GM19240 (cell line): ENCODE data around the gene CBX5.
"Not testable (repeated sequence)": the region's sequence is repeated elsewhere in the genome, so short reads cannot be mapped to it uniquely, and the experiment has no call there.

Experiments
- DNase-seq: peaks from one replicate; pipeline ENCODE4 v3.0.0; 2011; ENCODE audit warnings: low spot score; ENCODE audit not compliant: insufficient read length

Gene CBX5

DNA sequence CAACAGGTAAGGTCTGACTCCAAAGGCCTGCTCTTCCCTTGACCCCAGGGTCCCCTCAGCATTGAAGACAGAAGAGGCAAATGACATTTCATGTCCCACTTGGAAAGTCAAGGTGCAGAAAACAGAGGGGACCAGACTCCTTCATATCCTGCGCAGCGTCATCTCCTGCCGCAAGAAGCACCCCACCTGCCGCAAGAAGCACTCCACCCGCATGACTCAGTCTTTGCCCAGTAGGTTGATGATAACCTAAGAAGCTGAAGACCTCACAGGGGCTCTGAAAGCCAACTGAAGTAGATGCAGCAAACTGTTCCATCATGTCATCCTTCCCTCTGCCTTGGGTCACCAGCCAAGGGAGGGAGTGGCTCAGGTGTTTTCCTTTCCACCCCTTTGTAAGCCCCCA, 79.5 kb downstream of the CBX5 start:
- no peak for DNase-seq

- no peak for DNase-seq
Measured at GRCh38 chr12:54199917-54200316, 80.0 kb downstream of the CBX5 start.

GRCh38 chr12:54199034-54199433, 80.9 kb downstream of the CBX5 start:
- DNase-seq: no peak

DNA sequence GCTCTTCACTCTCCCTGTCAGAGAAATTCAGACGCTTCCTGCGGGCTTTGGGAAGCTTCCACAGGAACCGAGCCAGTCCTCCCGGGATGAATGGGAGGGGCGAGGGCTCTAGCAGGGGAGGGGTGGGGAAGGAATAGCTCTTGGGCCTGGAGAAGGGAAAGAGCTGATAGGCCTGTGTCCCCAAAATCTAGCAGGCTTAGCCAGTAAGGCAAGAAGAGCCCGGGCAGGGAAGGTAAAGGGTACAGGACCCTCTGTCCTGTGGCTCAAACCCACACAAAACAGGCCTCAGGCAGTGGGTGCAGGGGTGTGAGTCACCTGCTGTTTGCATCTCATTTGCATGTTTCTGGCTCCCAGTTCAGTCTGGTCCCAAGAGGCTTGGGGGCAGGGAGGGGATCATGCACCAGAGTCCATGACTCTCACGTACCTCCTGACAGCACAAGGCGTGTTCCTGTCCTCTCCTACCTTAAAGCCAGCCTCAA, 82.5 kb downstream of the CBX5 start:
- DNase-seq: no peak

DNA sequence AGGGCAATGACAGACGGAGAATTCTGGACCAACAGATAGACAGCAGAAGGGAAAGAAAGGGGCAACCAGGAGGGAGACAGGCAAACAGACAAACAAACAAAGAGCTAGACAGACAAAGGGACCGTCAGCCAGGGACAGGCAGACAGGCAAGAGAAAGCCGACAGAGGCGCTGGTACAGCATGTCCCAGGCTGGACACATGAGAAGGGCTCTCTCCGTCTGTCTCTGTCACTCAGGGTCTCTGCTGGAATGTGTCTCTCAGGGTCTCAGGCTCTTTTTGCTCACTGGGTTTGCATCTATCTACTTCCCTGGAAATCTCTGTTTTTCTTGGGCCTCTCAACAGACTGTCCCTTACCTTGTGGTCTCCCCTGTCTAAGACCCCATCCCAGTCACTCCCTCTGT, 82.9 kb downstream of the CBX5 start:
- no peak for DNase-seq

- DNase-seq: no peak
Measured at GRCh38 chr12:54196396-54196795, 83.5 kb downstream of the CBX5 start.

- no peak for DNase-seq
Measured at GRCh38 chr12:54195737-54196347, 84.1 kb downstream of the CBX5 start.

DNA sequence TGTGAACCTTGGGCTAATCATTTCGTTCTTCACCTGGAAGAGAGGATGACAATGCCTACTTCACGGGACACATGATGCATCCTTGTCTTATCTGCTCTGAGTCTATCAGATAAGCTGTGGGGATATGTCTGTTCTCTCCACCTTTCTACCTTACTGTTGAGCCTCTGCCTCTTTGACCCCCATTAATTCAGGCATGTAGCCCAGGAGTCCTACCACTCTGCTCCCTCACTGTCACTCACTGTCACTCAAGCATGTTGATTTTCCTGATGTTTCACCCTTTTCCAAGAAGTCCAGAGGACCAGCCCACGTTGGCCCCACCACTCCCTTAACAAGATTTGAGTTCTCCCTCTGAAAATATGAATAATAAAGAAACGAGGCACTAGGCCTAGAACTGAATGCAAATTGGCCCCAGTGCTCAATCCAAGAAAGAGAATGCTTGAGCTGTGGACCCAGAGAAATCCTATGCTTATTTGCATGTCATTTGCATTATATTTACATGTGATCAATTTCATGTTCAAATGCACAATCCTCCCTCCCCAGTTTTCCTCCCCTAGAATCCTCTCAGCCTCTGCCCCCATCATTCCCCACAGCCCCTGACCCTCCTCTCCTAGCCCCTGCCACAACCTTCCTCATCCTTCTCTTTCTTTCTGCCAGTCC, 84.7 kb downstream of the CBX5 start:
- no peak for DNase-seq

- DNase-seq: not testable (repeated sequence)
Measured at GRCh38 chr12:54194611-54195010, 85.3 kb downstream of the CBX5 start.

DNA sequence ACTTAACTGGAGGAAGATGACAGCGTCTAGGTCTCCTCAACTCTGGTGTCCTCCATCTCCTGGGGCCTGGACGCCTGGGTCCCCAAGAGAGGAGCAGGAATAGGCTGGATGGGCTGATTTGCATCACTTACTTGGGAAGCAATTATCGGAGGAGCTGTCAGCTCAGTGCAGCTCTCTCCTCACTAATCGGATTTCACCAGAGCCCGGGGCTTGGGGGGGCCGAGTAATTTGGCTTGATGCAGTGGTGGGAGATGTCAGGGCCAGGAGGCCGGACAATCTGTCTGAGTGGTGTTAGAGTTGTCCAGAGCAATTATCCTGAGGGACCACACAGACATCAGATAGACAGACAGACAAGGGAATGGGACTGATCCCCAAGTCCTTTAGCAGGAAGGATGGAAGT, 86.5 kb downstream of the CBX5 start:
- DNase-seq: no peak

DNA sequence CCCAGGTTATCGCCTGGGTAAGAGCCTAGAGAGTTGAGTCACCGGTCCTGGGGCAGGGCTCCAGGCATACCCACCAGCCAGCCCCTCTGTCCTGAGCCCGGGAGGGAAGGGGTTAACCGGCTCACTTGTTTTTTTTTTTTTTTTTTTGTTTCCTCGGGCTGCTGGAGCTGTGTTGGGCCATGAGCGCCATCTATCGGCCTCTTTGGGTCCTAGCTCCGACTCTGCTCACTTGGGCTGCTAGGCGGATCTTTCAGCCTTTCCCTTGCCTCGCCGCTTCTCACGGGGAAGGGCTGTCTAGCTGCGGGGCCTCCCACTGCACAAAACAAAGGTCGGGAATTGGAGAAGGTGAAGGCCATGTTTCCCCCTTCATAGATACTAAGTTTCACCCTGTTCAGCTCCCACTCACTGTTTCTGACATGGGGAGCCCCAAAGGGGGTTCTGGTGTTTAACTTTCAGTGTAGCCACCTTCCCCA, 88.3 kb downstream of the CBX5 start:
- peak; percentile 83 for DNase-seq

DNA sequence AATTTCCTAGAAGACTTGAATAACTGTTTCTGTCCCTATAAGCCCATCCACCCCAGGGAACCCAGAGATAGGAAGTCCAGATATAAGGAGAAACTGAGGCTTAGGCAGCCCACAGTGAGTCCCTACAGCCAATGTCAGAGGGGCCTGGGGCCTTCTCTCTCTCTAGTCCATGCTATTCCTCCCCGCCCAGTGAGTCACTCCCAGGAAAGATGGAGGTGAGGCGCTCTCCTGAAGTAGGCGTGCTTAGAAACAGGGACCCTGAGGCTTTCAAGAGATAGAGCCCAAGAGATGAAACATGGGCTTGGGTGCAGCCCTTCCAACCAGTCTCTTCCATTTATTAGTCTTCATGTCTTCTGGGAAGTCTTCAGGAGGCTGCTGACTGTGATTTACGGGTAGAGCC, 88.8 kb downstream of the CBX5 start:
- no peak for DNase-seq

DNA sequence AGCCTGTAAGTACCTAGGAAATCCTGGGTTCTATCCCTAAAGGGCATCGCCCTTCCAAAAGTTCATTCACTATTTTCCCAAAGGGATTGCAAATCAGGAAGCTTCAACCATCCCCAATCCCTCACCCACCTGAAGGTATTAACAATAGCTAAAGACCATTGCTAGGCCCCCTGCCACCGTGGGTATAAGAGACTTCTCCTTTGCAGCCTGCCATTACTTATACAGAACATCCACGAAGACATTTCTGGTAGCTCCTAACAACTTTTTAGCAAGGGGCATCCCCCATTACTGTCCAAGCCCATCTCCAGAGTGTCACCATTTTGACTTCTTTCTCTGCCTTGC, 90.8 kb downstream of the CBX5 start:
- no peak for DNase-seq

- no peak for DNase-seq
Measured at GRCh38 chr12:54187075-54187474, 92.8 kb downstream of the CBX5 start.

GRCh38 chr12:54185919-54186318, 94.0 kb downstream of the CBX5 start:
- no peak for DNase-seq

- DNase-seq: not testable (repeated sequence)
Measured at GRCh38 chr12:54185297-54185696, 94.6 kb downstream of the CBX5 start.

DNA sequence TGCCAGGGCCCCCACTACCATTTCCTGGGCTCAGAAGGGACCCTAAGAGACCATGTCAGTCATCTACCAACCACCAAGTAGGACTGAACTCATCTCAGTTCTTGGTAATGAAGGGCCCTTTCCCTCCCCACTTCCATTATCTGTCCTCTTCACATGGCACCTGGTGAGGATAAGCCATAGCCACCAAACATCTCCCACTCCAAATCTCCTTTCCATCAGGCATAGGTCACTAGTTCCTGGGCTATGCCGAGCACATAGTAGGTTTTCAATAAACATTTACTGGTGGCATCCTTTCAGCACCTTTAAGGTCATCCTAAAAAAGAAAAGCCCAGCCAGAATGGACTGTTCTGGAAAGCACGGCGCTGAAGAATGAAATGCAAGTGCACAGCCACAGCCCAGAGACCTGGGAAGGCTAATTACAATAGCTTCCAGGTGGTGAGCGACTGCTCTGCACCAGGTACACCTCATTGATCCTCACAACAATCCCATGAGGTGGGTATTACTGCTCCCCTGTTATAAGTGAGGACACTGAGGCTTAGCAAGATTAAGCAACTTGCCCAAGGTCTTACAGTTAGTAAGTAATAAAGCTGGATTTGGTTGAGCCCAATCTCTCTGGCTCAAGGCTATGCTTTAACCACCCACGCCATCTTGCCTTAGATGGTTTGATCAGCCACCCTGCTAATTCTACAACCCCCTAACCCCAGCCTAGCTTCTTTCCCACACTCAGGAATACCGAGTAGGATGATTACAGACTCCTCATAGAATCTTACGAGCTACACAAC, 95.7 kb downstream of the CBX5 start:
- no peak for DNase-seq

DNA sequence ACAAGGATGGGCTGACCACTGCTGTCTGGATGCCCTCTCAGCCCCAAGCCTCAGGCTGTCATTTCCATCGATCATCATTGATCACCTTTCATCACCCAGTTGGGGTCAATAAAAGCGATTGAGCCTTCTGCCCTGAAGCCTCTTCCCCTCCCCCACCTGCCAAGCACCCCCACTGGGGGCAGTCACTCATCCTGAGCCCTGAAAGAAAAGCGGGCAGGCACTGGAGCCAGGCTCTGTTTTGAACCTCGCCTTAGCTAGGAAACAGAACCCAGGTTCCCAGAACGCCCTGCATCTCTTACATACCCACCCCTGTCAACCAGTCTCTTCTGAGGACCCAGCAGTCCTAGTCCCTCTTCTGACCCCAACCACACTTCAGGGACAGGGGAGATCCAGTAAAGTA, 96.9 kb downstream of the CBX5 start:
- no peak for DNase-seq

DNA sequence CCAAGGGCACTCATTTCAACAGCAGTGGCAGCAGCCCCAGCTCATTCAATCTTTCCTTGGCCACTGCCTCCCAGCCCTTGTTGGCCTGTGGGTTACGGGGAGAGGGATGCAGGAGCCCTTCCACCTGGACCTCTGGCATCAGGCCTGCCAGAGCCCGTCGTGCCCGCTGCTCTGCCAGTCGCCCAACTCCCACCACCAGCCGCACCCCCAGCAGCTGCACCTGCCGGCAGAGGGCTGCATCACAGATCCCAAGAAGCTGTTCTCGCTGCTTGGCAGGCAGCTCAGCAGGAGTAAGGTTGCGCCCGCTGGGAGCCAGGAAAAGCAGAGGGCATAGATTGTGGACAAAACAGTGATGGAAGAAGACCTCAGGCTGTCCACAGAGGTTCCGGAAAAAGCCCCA, 97.8 kb downstream of the CBX5 start:
- no peak for DNase-seq
